BJ (cell line): ENCODE results near the gene SETD2. TPM values are rescaled to one million over a fixed set of nuclear protein-coding genes. Genes with fewer than 3 reads are reported as not detected.

Experiments used
- CTCF ChIA-PET: fragments of 350-600 bp; formaldehyde crosslinking; extraction: SDS; loops from one replicate; lab custom pipeline; 2021; ENCODE audit warnings: antibody characterized with exemption, inconsistent platforms; lab: Yijun Ruan, JAX
- POLR2A ChIA-PET: fragments of 300-600 bp; sonication (Branson Sonifier 250); formaldehyde crosslinking; extraction: SDS; loops from one replicate; lab custom pipeline; 2021; ENCODE audit warnings: antibody characterized with exemption; lab: Charles Lee
- DNase-seq: peaks from one replicate; pipeline ENCODE4 v3.0.0-alpha.2; 2011; ENCODE audit warnings: low read depth
- H3K27me3 ChIP-seq: 2 replicates; pipeline ENCODE4 v1.6.0; 2011; ENCODE audit warnings: low read length; ENCODE audit not compliant: control insufficient read depth, insufficient read depth
- H3K36me3 ChIP-seq: 2 replicates; pipeline ENCODE4 v1.5.1; 2011; ENCODE audit warnings: low read length; ENCODE audit not compliant: control insufficient read depth, insufficient read depth
- H3K4me3 ChIP-seq: 2 replicates; pipeline ENCODE4 v1.5.1; 2011; ENCODE audit warnings: low read depth, mild to moderate bottlenecking, control low read depth, low read length
- CTCF ChIP-seq: IDR thresholded peaks from 2 replicates; pipeline ENCODE4 v1.5.1; 2011; ENCODE audit warnings: low read depth, mild to moderate bottlenecking, control low read depth, inconsistent platforms, low read length, moderate library complexity; ENCODE audit not compliant: insufficient read depth
- polyA plus RNA-seq: library from polyadenylated mRNA; depleted of rRNA; stranded (reverse); fragments of >200 nt; gene quantifications from 2 replicates; pipeline ENCODE4 v1.2.3, GENCODE V29; 2011

SETD2 gene
- polyA plus RNA-seq, 1 experiment: 12.9 TPM

- POLR2A ChIA-PET: no interaction called here
- no peaks in the 10 kb centered on the region for H3K27me3 ChIP-seq
- CTCF ChIA-PET: interaction anchor here (1.2 kb wide), 1 partner anchor 67 kb away, joined by 4 read pairs; no protein-coding TSS in a partner anchor
- no peak for TF ChIP-seq CTCF
- no peaks in the 10 kb centered on the region; the same call in 1 of the 2 replicates for H3K36me3 ChIP-seq
- H3K4me3 ChIP-seq: no peak overlapping the region
- DNase-seq: no peak
These were observed 172.3 kb downstream of the SETD2 start for GRCh38 chr3:46991406-46992165.

- Histone ChIP-seq H3K36me3 (no peaks in the 10 kb centered on the region; the same call in 1 of the 2 replicates), H3K4me3 (no peak overlapping the region), H3K27me3 (no peaks in the 10 kb centered on the region)
- ChIA-PET CTCF (interaction anchor here (0.6 kb wide), 1 partner anchor 332 kb away, joined by 3 read pairs; no protein-coding TSS in a partner anchor), POLR2A (no interaction called here)
- TF ChIP-seq CTCF: no peak
- no peak for DNase-seq
These were observed 173.1 kb downstream of the SETD2 start for GRCh38 chr3:46990573-46991374.

- ChIA-PET CTCF (no interaction called here), POLR2A (no interaction called here)
- TF ChIP-seq CTCF: no peak
- Histone ChIP-seq H3K36me3 (no peaks in the 10 kb centered on the region; the same call in 1 of the 2 replicates), H3K27me3 (no peaks in the 10 kb centered on the region), H3K4me3 (no peak overlapping the region)
- no peak for DNase-seq
These were observed 174.6 kb downstream of the SETD2 start for GRCh38 chr3:46989146-46989810.

GRCh38 chr3:46988616-46989015 is 175.3 kb downstream of the SETD2 start:
- DNase-seq: no peak
- CTCF ChIA-PET: no interaction called here

More at GRCh38 chr3:46988616-46989015, 175.3 kb downstream of the SETD2 start:
- POLR2A ChIA-PET: no interaction called here
- TF ChIP-seq CTCF: no peak
- H3K27me3 ChIP-seq: no peaks in the 10 kb centered on the region
- no peak overlapping the region for H3K4me3 ChIP-seq
- no peaks in the 10 kb centered on the region; the same call in 1 of the 2 replicates for H3K36me3 ChIP-seq
